HUES6 (cell line): ENCODE data around the gene TAC4.
A peak's percentile ranks its signal among the peaks of the same experiment; 100 is the strongest.
"Not testable (repeated sequence)": the region's sequence is repeated elsewhere in the genome, so short reads cannot be mapped to it uniquely, and the experiment has no call there.

ENCODE experiments used
- H3K27ac ChIP-seq: 2 replicates; pipeline ENCODE4 v1.7.0; 2013; ENCODE audit warnings: low read depth, mild to moderate bottlenecking, low read length, inconsistent platforms
- H3K27me3 ChIP-seq: 2 replicates; pipeline ENCODE4 v1.6.1; 2013; ENCODE audit warnings: low read length; ENCODE audit not compliant: control insufficient read depth, insufficient read depth
- H3K36me3 ChIP-seq: 2 replicates; pipeline ENCODE4 v1.6.1; 2013; ENCODE audit warnings: low read length; ENCODE audit not compliant: control insufficient read depth, insufficient read depth
- H3K4me1 ChIP-seq: 2 replicates; pipeline ENCODE4 v1.6.1; 2013; ENCODE audit warnings: low read length; ENCODE audit not compliant: control insufficient read depth, insufficient read depth
- H3K4me3 ChIP-seq: 2 replicates; pipeline ENCODE4 v1.5.1; 2013; ENCODE audit warnings: low read depth, low read length
- H3K9ac ChIP-seq: one replicate; pipeline ENCODE4 v1.6.1; 2013; ENCODE audit warnings: mild to moderate bottlenecking, low read length
- H3K9me3 ChIP-seq: 2 replicates; pipeline ENCODE4 v1.6.1; 2013; ENCODE audit warnings: low read depth, low read length; ENCODE audit not compliant: control insufficient read depth, insufficient read depth

Gene TAC4

GRCh38 chr17:49828325-49828724 is 19.5 kb downstream of the TAC4 start:
- H3K4me3 ChIP-seq, H3K9ac ChIP-seq, H3K27ac ChIP-seq, H3K9me3 ChIP-seq, H3K27me3 ChIP-seq, H3K4me1 ChIP-seq: not testable (repeated sequence)
- H3K36me3 ChIP-seq = peaks cover 90% of the 10 kb centered on the region

- Histone ChIP-seq H3K27ac (no peak overlapping the region), H3K4me3 (no peak overlapping the region), H3K9ac (no peak overlapping the region), H3K9me3 (no peaks in the 10 kb centered on the region), H3K27me3 (no peaks in the 10 kb centered on the region), H3K4me1 (peaks cover 3% of the 10 kb centered on the region), H3K36me3 (peaks cover 96% of the 10 kb centered on the region)
Observed at GRCh38 chr17:49825645-49826044, 22.2 kb downstream of the TAC4 start.

DNA sequence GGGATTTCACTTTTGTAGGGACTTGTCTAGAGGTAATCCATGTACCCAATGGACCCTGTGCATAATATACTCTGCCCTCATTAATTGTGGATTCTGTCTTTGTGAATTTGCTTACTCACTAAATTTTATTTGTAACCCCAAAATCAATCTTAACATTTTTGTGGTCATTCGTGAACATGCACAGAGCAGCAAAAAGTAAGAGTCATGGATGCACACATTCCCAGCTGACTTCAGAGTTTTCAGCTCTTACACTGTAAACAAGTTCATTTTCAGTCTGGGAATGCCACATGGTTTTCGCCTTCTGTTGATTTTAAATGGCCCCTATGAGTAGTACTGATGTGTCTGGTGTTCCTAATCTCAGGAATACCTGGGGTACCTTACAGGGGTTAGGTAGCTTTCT is 24.3 kb downstream of the TAC4 start:
- Histone ChIP-seq H3K4me3 (no peak overlapping the region), H3K4me1 (peaks cover 4% of the 10 kb centered on the region), H3K9ac (no peak overlapping the region), H3K36me3 (peaks cover 93% of the 10 kb centered on the region), H3K27me3 (no peaks in the 10 kb centered on the region), H3K9me3 (no peaks in the 10 kb centered on the region), H3K27ac (no peak overlapping the region)

GRCh38 chr17:49822829-49823228 is 25.0 kb downstream of the TAC4 start:
- no peak overlapping the region for H3K27ac ChIP-seq

DNA sequence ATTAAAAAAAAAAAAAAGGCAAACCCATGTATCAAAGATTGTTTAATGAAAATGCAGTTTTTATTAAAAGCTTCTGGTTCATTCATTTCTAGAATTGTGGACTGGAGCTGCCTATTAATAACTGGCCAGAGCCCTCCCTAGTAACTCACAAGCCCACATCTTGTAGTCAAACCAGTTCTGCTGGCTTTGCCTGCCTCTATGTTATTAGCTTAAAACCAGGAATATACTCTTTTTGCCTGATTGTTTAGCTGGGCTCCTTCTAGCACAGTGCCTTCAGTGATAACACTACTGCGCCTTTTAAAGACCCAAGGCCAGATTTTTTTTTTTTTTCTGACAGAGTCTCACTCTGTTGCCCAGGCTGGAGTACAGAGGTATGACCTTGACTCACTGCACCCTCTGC is 26.0 kb downstream of the TAC4 start:
- Histone ChIP-seq H3K9me3 (no peaks in the 10 kb centered on the region), H3K4me1 (peaks cover 18% of the 10 kb centered on the region), H3K36me3 (peaks cover 93% of the 10 kb centered on the region), H3K4me3 (no peak overlapping the region), H3K27ac (no peak overlapping the region), H3K9ac (no peak overlapping the region), H3K27me3 (no peaks in the 10 kb centered on the region)

More at GRCh38 chr17:49822829-49823228, 25.0 kb downstream of the TAC4 start:
- Histone ChIP-seq H3K27me3 (no peaks in the 10 kb centered on the region), H3K9ac (no peak overlapping the region), H3K36me3 (peaks cover 93% of the 10 kb centered on the region), H3K9me3 (no peaks in the 10 kb centered on the region), H3K4me3 (no peak overlapping the region), H3K4me1 (peaks cover 9% of the 10 kb centered on the region)

GRCh38 chr17:49821466-49821865 is 26.4 kb downstream of the TAC4 start:
- Histone ChIP-seq H3K27ac (no peak overlapping the region; the same call in 1 of the 2 replicates), H3K36me3 (peaks cover 88% of the 10 kb centered on the region), H3K4me3 (no peak overlapping the region), H3K27me3 (no peaks in the 10 kb centered on the region), H3K9ac (no peak overlapping the region), H3K4me1 (peaks cover 22% of the 10 kb centered on the region), H3K9me3 (no peaks in the 10 kb centered on the region)

GRCh38 chr17:49820773-49821172 is 27.1 kb downstream of the TAC4 start:
- H3K27me3 ChIP-seq = no peaks in the 10 kb centered on the region
- no peak overlapping the region for H3K4me3 ChIP-seq
- no peak overlapping the region for H3K9ac ChIP-seq
- H3K36me3 ChIP-seq = peaks cover 81% of the 10 kb centered on the region
- H3K4me1 ChIP-seq = peaks cover 26% of the 10 kb centered on the region
- H3K27ac ChIP-seq = no peak overlapping the region; the same call in 1 of the 2 replicates
- H3K9me3 ChIP-seq = no peaks in the 10 kb centered on the region

- H3K4me1 ChIP-seq = peaks cover 36% of the 10 kb centered on the region
Observed at GRCh38 chr17:49819651-49820050, 28.2 kb downstream of the TAC4 start.

DNA sequence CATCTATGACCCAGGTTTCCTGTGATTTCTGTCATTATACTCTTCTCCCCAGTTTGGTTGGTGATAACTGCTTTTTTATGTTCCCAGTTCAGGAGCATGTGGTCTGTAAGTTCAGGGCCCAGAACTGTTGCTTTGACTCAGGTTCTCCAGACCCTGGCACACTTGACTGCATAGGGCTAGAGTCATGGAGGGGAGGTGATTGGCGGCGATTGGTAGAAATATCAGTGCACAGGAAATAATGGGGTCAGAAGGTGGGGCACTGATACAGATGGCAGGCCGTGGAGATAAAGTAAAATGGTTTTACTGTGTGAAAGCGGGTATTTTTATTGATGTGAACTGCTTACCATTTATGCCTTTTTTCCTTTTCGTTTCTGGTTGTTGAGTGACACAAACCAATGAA is 28.7 kb downstream of the TAC4 start:
- no peak overlapping the region for H3K9ac ChIP-seq
- no peaks in the 10 kb centered on the region for H3K27me3 ChIP-seq
- H3K27ac ChIP-seq = peak overlapping the region; percentile 36; the same call in 1 of the 2 replicates
- no peaks in the 10 kb centered on the region for H3K9me3 ChIP-seq
- H3K36me3 ChIP-seq = peaks cover 68% of the 10 kb centered on the region
- no peak overlapping the region for H3K4me3 ChIP-seq
- peaks cover 41% of the 10 kb centered on the region for H3K4me1 ChIP-seq

More at GRCh38 chr17:49819651-49820050, 28.2 kb downstream of the TAC4 start:
- Histone ChIP-seq H3K36me3 (peaks cover 72% of the 10 kb centered on the region), H3K4me3 (no peak overlapping the region), H3K27me3 (no peaks in the 10 kb centered on the region), H3K9me3 (no peaks in the 10 kb centered on the region), H3K9ac (no peak overlapping the region), H3K27ac (no peak overlapping the region; the same call in 1 of the 2 replicates)

GRCh38 chr17:49817993-49818392 is 29.9 kb downstream of the TAC4 start:
- Histone ChIP-seq H3K9ac (no peak overlapping the region), H3K4me1 (peaks cover 46% of the 10 kb centered on the region), H3K27ac (peak overlapping the region; percentile 73; the same call in 1 of the 2 replicates), H3K36me3 (peaks cover 63% of the 10 kb centered on the region), H3K27me3 (no peaks in the 10 kb centered on the region), H3K4me3 (no peak overlapping the region), H3K9me3 (no peaks in the 10 kb centered on the region)

DNA sequence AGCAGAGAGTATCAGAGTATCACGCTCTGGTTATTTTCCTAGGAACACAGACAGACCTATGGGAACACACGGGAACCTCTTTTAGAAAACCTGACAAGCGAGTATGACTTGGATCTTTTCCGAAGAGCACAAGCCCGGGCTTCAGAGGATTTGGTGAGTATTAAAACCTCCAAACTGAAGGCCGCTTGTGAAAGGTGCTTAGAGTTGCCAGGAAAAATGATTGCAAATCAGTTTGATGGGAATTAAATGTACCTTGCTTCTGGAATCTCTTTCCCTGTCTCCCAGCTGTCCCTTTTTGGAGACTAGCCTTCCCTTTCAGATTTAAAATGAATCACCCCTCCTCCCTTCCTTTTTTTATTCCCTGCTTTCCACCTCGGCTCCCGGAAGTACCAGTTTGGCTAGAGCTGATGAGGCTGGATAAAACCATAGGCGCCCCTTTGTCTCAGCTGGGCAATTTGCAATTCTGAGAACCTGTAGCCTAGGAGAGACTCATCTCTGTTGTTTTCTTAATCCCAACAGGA is 32.0 kb downstream of the TAC4 start:
- Histone ChIP-seq H3K36me3 (peaks cover 52% of the 10 kb centered on the region), H3K9ac (peak overlapping the region; percentile 61)

More for the DNA sequence above, 32.0 kb downstream of the TAC4 start:
- Histone ChIP-seq H3K9me3 (no peaks in the 10 kb centered on the region), H3K27ac (peak overlapping the region; percentile 75), H3K4me1 (peaks cover 46% of the 10 kb centered on the region), H3K27me3 (no peaks in the 10 kb centered on the region), H3K4me3 (peak overlapping the region; percentile 39)
